ENCODE measurements around the gene ST3GAL3. TPM values are rescaled to one million over a fixed set of nuclear protein-coding genes. Genes with fewer than 3 reads are reported as not detected.

ST3GAL3 gene
- polyA plus RNA-seq, 1 donor (not counting 4 experiments of a cell fraction or from before 2014, with no cell fraction given) = 10.0 TPM

- TF ChIP-seq CTCF (optimal IDR thresholded peaks at IDR 0.05 in 1 of 3, IDR thresholded peaks at IDR 0.05 in 1 of 3, conservative IDR thresholded peaks at IDR 0.05 in 1 of 3; ENCODE audit: extremely low read depth in 1 of 3, insufficient read depth in 2 of 3, low read length in 3 of 3) (no peak), EZH2 (IDR thresholded peaks at IDR 0.05; ENCODE audit: low read length) (no peak)
- DNase-seq (ENCODE audit: low read depth, low spot score) (no peak), FAIRE-seq (no peak)
- H3K79me2 ChIP-seq (ENCODE audit: control insufficient read depth, insufficient read depth, low read length) = no peaks in the 10 kb centered on the region
- H4K20me1 ChIP-seq (ENCODE audit: control insufficient read depth, extremely low read depth, insufficient read depth, low read length) = no peaks in the 10 kb centered on the region
- no peak overlapping the region for H2AFZ ChIP-seq (ENCODE audit: control insufficient read depth, low read length)
- no peaks in the 10 kb centered on the region for H3K9me1 ChIP-seq (ENCODE audit: control insufficient read depth, extremely low read depth, insufficient read depth, low read length)
- no peaks in the 10 kb centered on the region for H3K9me3 ChIP-seq (ENCODE audit: control insufficient read depth, low read depth, low read length)
- dilution Hi-C loops (cut with MboI; ENCODE audit: extremely low pct_ligation_motif_present, low sequenced_read_pairs) = no loop called here
- no peak overlapping the region for H3K9ac ChIP-seq (ENCODE audit: control insufficient read depth, extremely low read depth, insufficient read depth, low read length)
- H3K4me1 ChIP-seq (ENCODE audit: control insufficient read depth, extremely low read depth, insufficient read depth, low read length) = peaks cover 9% of the 10 kb centered on the region
- H3K4me2 ChIP-seq (ENCODE audit: control insufficient read depth, extremely low read depth, insufficient read depth, low read depth, low read length) = no peak overlapping the region
- peaks cover 3 to 4% of the 10 kb centered on the region in 2 experiments for H3K36me3 ChIP-seq (ENCODE audit: control insufficient read depth in 2 of 2, extremely low read depth in 1 of 2, insufficient read depth in 2 of 2, low read length in 2 of 2)
- H3K27ac ChIP-seq (ENCODE audit: control insufficient read depth, insufficient read depth, low read length) = no peak overlapping the region
- no peaks in the 10 kb centered on the region for H3K27me3 ChIP-seq (ENCODE audit: control insufficient read depth, extremely low read depth, insufficient read depth, low read length)
- no peak overlapping the region for H3K4me3 ChIP-seq (ENCODE audit: control insufficient read depth in 2 of 3, extremely low read depth in 1 of 3, insufficient read depth in 2 of 3, low read depth in 1 of 3, low read length in 3 of 3)
Measured at GRCh38 chr1:43898981-43899380, 191.6 kb downstream of the ST3GAL3 start.

- peaks cover 9% of the 10 kb centered on the region for H3K4me1 ChIP-seq (ENCODE audit: control insufficient read depth, extremely low read depth, insufficient read depth, low read length)
- no peaks in the 10 kb centered on the region for H3K9me1 ChIP-seq (ENCODE audit: control insufficient read depth, extremely low read depth, insufficient read depth, low read length)
- TF ChIP-seq EZH2 (IDR thresholded peaks at IDR 0.05; ENCODE audit: low read length) = no peak
- no peak for TF ChIP-seq CTCF (optimal IDR thresholded peaks at IDR 0.05 in 1 of 3, IDR thresholded peaks at IDR 0.05 in 1 of 3, conservative IDR thresholded peaks at IDR 0.05 in 1 of 3; ENCODE audit: extremely low read depth in 1 of 3, insufficient read depth in 2 of 3, low read length in 3 of 3)
- no peaks in the 10 kb centered on the region for H3K9me3 ChIP-seq (ENCODE audit: control insufficient read depth, low read depth, low read length)
- dilution Hi-C loops (cut with MboI; ENCODE audit: extremely low pct_ligation_motif_present, low sequenced_read_pairs) = no loop called here
- H2AFZ ChIP-seq (ENCODE audit: control insufficient read depth, low read length) = no peak overlapping the region
- H3K27me3 ChIP-seq (ENCODE audit: control insufficient read depth, extremely low read depth, insufficient read depth, low read length) = no peaks in the 10 kb centered on the region
- H4K20me1 ChIP-seq (ENCODE audit: control insufficient read depth, extremely low read depth, insufficient read depth, low read length) = no peaks in the 10 kb centered on the region
- H3K4me2 ChIP-seq (ENCODE audit: control insufficient read depth, extremely low read depth, insufficient read depth, low read depth, low read length) = no peak overlapping the region
- peaks cover 0 to 3% of the 10 kb centered on the region in 2 experiments for H3K36me3 ChIP-seq (ENCODE audit: control insufficient read depth in 2 of 2, extremely low read depth in 1 of 2, insufficient read depth in 2 of 2, low read length in 2 of 2)
- FAIRE-seq (no peak), DNase-seq (ENCODE audit: low read depth, low spot score) (no peak)
- no peak overlapping the region for H3K4me3 ChIP-seq (ENCODE audit: control insufficient read depth in 2 of 3, extremely low read depth in 1 of 3, insufficient read depth in 2 of 3, low read depth in 1 of 3, low read length in 3 of 3)
- no peak overlapping the region for H3K27ac ChIP-seq (ENCODE audit: control insufficient read depth, insufficient read depth, low read length)
- no peaks in the 10 kb centered on the region for H3K79me2 ChIP-seq (ENCODE audit: control insufficient read depth, insufficient read depth, low read length)
- H3K9ac ChIP-seq (ENCODE audit: control insufficient read depth, extremely low read depth, insufficient read depth, low read length) = no peak overlapping the region
Measured at GRCh38 chr1:43900386-43900785, 193.1 kb downstream of the ST3GAL3 start.

All from keratinocyte (primary cell).